H9 (cell line): ENCODE results near the gene TAAR8. TPM values are rescaled to one million over a fixed set of nuclear protein-coding genes. Genes with fewer than 3 reads are reported as not detected.

ENCODE experiments used
- DNase-seq: peaks from one replicate; pipeline ENCODE4 v3.0.0-alpha.2; 2017
- H2AFZ ChIP-seq: one replicate; pipeline ENCODE4 v1.6.1; 2013; ENCODE audit warnings: mild to moderate bottlenecking, low read length, control low read depth, moderate library complexity
- H2AK5ac ChIP-seq: 2 replicates; pipeline ENCODE4 v1.6.1; 2013; ENCODE audit warnings: low read length, control low read depth, mixed read lengths; ENCODE audit not compliant: insufficient read length
- H2BK120ac ChIP-seq: one replicate; pipeline ENCODE4 v1.6.1; 2013; ENCODE audit warnings: low read depth, mild to moderate bottlenecking, low read length, control low read depth, inconsistent platforms; ENCODE audit not compliant: poor library complexity, severe bottlenecking
- H2BK12ac ChIP-seq: 2 replicates; pipeline ENCODE4 v1.6.1; 2013; ENCODE audit warnings: low read length, control low read depth, mixed read lengths, low read depth; ENCODE audit not compliant: insufficient read length
- H2BK15ac ChIP-seq: 2 replicates; pipeline ENCODE4 v1.6.1; 2013; ENCODE audit warnings: low read depth, low read length, control low read depth
- H2BK20ac ChIP-seq: one replicate; pipeline ENCODE4 v1.6.1; 2013; ENCODE audit warnings: low read depth, mild to moderate bottlenecking, low read length, control low read depth, inconsistent platforms; ENCODE audit not compliant: poor library complexity, severe bottlenecking
- H2BK5ac ChIP-seq: 2 replicates; pipeline ENCODE4 v1.6.1; 2013; ENCODE audit warnings: low read length, control low read depth, mixed read lengths; ENCODE audit not compliant: insufficient read length
- H3K14ac ChIP-seq: 2 replicates; pipeline ENCODE4 v1.6.1; 2013; ENCODE audit warnings: low read length, control low read depth; ENCODE audit not compliant: insufficient read depth
- H3K18ac ChIP-seq: 2 replicates; pipeline ENCODE4 v1.6.1; 2013; ENCODE audit warnings: low read depth, mild to moderate bottlenecking, mixed read lengths, low read length, control low read depth; ENCODE audit not compliant: insufficient read length
- H3K23ac ChIP-seq: 2 replicates; pipeline ENCODE4 v1.6.1; 2013; ENCODE audit warnings: low read length, control low read depth, mixed read lengths, low read depth; ENCODE audit not compliant: insufficient read length
- H3K23me2 ChIP-seq: 2 replicates; pipeline ENCODE4 v1.6.1; 2013; ENCODE audit warnings: low read depth, mild to moderate bottlenecking, mixed read lengths, low read length, control low read depth; ENCODE audit not compliant: insufficient read length, poor library complexity, severe bottlenecking
- H3K27ac ChIP-seq: 2 replicates; pipeline ENCODE4 v1.5.1; 2013; ENCODE audit warnings: low read length, control low read depth, mixed read lengths, low read depth; ENCODE audit not compliant: insufficient read length
- H3K27me3 ChIP-seq: 2 replicates; pipeline ENCODE4 v1.6.1; 2013; ENCODE audit warnings: low read length, control low read depth, inconsistent platforms; ENCODE audit not compliant: insufficient read depth
- H3K4ac ChIP-seq: 2 replicates; pipeline ENCODE4 v1.6.1; 2013; ENCODE audit warnings: low read depth, mild to moderate bottlenecking, control low read depth, inconsistent platforms, low read length, moderate library complexity
- H3K4me1 ChIP-seq: 2 replicates; pipeline ENCODE4 v1.6.1; 2013; ENCODE audit warnings: low read length, control low read depth, inconsistent platforms; ENCODE audit not compliant: insufficient read depth
- H3K4me2 ChIP-seq: 2 replicates; pipeline ENCODE4 v1.6.1; 2013; ENCODE audit warnings: low read length, control low read depth, mixed read lengths; ENCODE audit not compliant: insufficient read length, insufficient read depth
- H3K56ac ChIP-seq: 2 replicates; pipeline ENCODE4 v1.6.1; 2013; ENCODE audit warnings: low read depth, mild to moderate bottlenecking, mixed read lengths, low read length, control low read depth; ENCODE audit not compliant: insufficient read length
- H3K79me1 ChIP-seq: 2 replicates; pipeline ENCODE4 v1.6.1; 2013; ENCODE audit warnings: low read depth, mild to moderate bottlenecking, moderate library complexity, low read length, control low read depth, inconsistent platforms; ENCODE audit not compliant: insufficient read depth, poor library complexity, severe bottlenecking
- H3K79me2 ChIP-seq: 2 replicates; pipeline ENCODE4 v1.6.1; 2013; ENCODE audit warnings: low read length, control low read depth, inconsistent platforms; ENCODE audit not compliant: insufficient read depth
- H3K9ac ChIP-seq: 2 replicates; pipeline ENCODE4 v1.6.1; 2013; ENCODE audit warnings: low read length, control low read depth, mixed read lengths; ENCODE audit not compliant: insufficient read length; ENCODE audit errors: extremely low read depth
- H3K9me3 ChIP-seq: one replicate; pipeline ENCODE4 v1.6.1; 2013; ENCODE audit warnings: low read depth, low read length, inconsistent platforms; ENCODE audit not compliant: control insufficient read depth
- H3T11ph ChIP-seq: one replicate; pipeline ENCODE4 v1.6.1; 2013; ENCODE audit warnings: mild to moderate bottlenecking, low read length, control low read depth, inconsistent platforms
- H4K20me1 ChIP-seq: one replicate; pipeline ENCODE4 v1.6.1; 2013; ENCODE audit not compliant: control insufficient read depth, insufficient read length, insufficient read depth
- H4K5ac ChIP-seq: 2 replicates; pipeline ENCODE4 v1.6.1; 2013; ENCODE audit warnings: low read depth, mild to moderate bottlenecking, mixed read lengths, low read length, control low read depth; ENCODE audit not compliant: insufficient read length
- H4K8ac ChIP-seq: replicated peaks from 2 replicates; pipeline ENCODE4 v1.6.1; 2013; ENCODE audit warnings: low read length, control low read depth, mixed read lengths, low read depth; ENCODE audit not compliant: insufficient read length
- H4K91ac ChIP-seq: 2 replicates; pipeline ENCODE4 v1.6.1; 2013; ENCODE audit warnings: low read depth, mild to moderate bottlenecking, moderate library complexity, mixed read lengths, low read length, control low read depth; ENCODE audit not compliant: insufficient read length
- H3K27ac Mint-ChIP-seq, 3 experiments: 2 replicates in 2 of 3; 3 replicates in 1 of 3; pipeline ENCODE4 v1.8.0; 2020 to 2021; ENCODE audit warnings: mixed read lengths in 3 of 3, mild to moderate bottlenecking in 1 of 3, moderate library complexity in 1 of 3
- H3K27me3 Mint-ChIP-seq: 2 replicates; pipeline ENCODE4 v1.8.0; 2021; ENCODE audit warnings: low read depth, mild to moderate bottlenecking, moderate library complexity, mixed read lengths
- H3K36me3 Mint-ChIP-seq, 3 experiments: 2 replicates in 2 of 3; 3 replicates in 1 of 3; pipeline ENCODE4 v1.8.0; 2020 to 2021; ENCODE audit warnings: low read depth in 3 of 3, mixed read lengths in 3 of 3; ENCODE audit not compliant: insufficient read depth in 1 of 3
- H3K4me1 Mint-ChIP-seq, 2 experiments: 2 replicates each; pipeline ENCODE4 v1.8.0; 2020; ENCODE audit warnings: mixed read lengths in 2 of 2
- H3K4me3 Mint-ChIP-seq, 2 experiments: 2 replicates in 1 of 2; 3 replicates in 1 of 2; pipeline ENCODE4 v1.8.0; 2020 to 2021; ENCODE audit warnings: mild to moderate bottlenecking in 2 of 2, mixed read lengths in 2 of 2, moderate library complexity in 1 of 2
- H3K9me3 Mint-ChIP-seq, 2 experiments: 2 replicates in 1 of 2; 3 replicates in 1 of 2; pipeline ENCODE4 v1.8.0; 2020; ENCODE audit warnings: mild to moderate bottlenecking in 2 of 2, mixed read lengths in 2 of 2, moderate library complexity in 1 of 2
- CTCF ChIP-seq: fragments of 200-600 bp; sonication (generic); conservative IDR thresholded peaks from 3 replicates; pipeline ENCODE4 v1.8.0; 2021; ENCODE audit warnings: antibody characterized with exemption, mild to moderate bottlenecking
- WGBS: extraction: QIAGEN DNeasy Blood & Tissue Kit; methylation state at CpG from one replicate; pipeline ENCODE4 v1.1.7; 2013; ENCODE audit warnings: missing lambda C conversion rate, low lambda C conversion rate, mixed read lengths; ENCODE audit not compliant: insufficient read length; ENCODE audit errors: extremely low coverage; 5-methylcytosine and 5-hydroxymethylcytosine counted together
- total RNA-seq: library from RNA; stranded (reverse); gene quantifications from 2 replicates; pipeline ENCODE4 v1.2.1, GENCODE V29; 2021

Gene TAAR8
- total RNA-seq, 1 experiment from 2014 or later, result not detected

- Histone ChIP-seq H3K79me2 (no peaks in the 10 kb centered on the region), H4K91ac (no peak overlapping the region), H3K23me2 (no peaks in the 10 kb centered on the region), H3K4me2 (no peak overlapping the region), H3K4ac (no peak overlapping the region), H2BK5ac (no peak overlapping the region), H3K56ac (no peak overlapping the region), H2BK12ac (no peak overlapping the region), H4K8ac (no peak overlapping the region), H4K5ac (no peak overlapping the region), H3K79me1 (no peaks in the 10 kb centered on the region), H2BK120ac (no peak overlapping the region), H3K9me3 (no peaks in the 10 kb centered on the region), H2BK20ac (no peak overlapping the region), H2AFZ (no peak overlapping the region), H3K18ac (no peak overlapping the region), H3K23ac (no peak overlapping the region), H3K27ac (no peak overlapping the region), H3K4me1 (no peaks in the 10 kb centered on the region), H2AK5ac (no peak overlapping the region), H3K9ac (no peak overlapping the region), H2BK15ac (no peak overlapping the region), H3K27me3 (no peaks in the 10 kb centered on the region), H3T11ph (no peak overlapping the region), H3K14ac (no peak overlapping the region), H4K20me1 (no peaks in the 10 kb centered on the region)
- Mint-ChIP-seq H3K27ac (no peak overlapping the region), H3K4me3 (no peak overlapping the region), H3K9me3 (peaks cover 0 to 3% of the 10 kb centered on the region in 2 experiments; a peak in 1 of 5 replicates), H3K36me3 (no peaks in the 10 kb centered on the region), H3K27me3 (peaks cover 2% of the 10 kb centered on the region; the same call in 1 of the 2 replicates), H3K4me1 (peaks cover 4 to 5% of the 10 kb centered on the region in 2 experiments; a peak in 2 of 4 replicates)
- no peak for TF ChIP-seq CTCF
- no CpG with 5 or more reads among the region's 1 CpG for WGBS
- no peak for DNase-seq
Measured at GRCh38 chr6:132584698-132585097, 32.2 kb downstream of the TAAR8 start.
